H1 (cell line): Measurements from ENCODE around the gene ALPI. TPM values are rescaled to one million over a fixed set of nuclear protein-coding genes. Genes with fewer than 3 reads are reported as not detected.

Experiments used
- CTCF ChIA-PET: fragments of 300-600 bp; sonication (Branson Sonifier 250); formaldehyde crosslinking; loops from one replicate; lab custom pipeline; 2021; ENCODE audit not compliant: partially characterized antibody; lab: Charles Lee
- POLR2A ChIA-PET: fragments of 300-600 bp; sonication (Branson Sonifier 250); formaldehyde crosslinking; loops from one replicate; lab custom pipeline; 2021; ENCODE audit warnings: inconsistent platforms; ENCODE audit not compliant: partially characterized antibody; lab: Charles Lee
- DNase-seq, 2 experiments: peaks; one replicate each; pipeline versions ENCODE4 v3.0.0 to v3.0.0-alpha.2; 2010 to 2022; ENCODE audit warnings: low spot score in 2 of 2, low read depth in 1 of 2, mixed read lengths in 1 of 2
- FAIRE-seq: peaks from 2 replicates; lab custom pipeline; 2011; peaks lifted over from hg19 to GRCh38; lab: Jason Lieb, UNC
- H2AFZ ChIP-seq: 2 replicates; pipeline ENCODE4 v1.8.1; 2012; ENCODE audit warnings: low read length, inconsistent platforms
- H2AK5ac ChIP-seq: 2 replicates; pipeline ENCODE4 v1.6.1; 2013; ENCODE audit warnings: low read depth, low read length
- H2BK120ac ChIP-seq: replicated peaks from 2 replicates; pipeline ENCODE3; 2013; ENCODE audit warnings: low read depth, low read length, inconsistent platforms
- H2BK12ac ChIP-seq: 2 replicates; pipeline ENCODE4 v1.6.1; 2013; ENCODE audit warnings: low read depth, low read length
- H2BK15ac ChIP-seq: 2 replicates; pipeline ENCODE4 v1.6.1; 2013; ENCODE audit warnings: low read length
- H2BK20ac ChIP-seq: 2 replicates; pipeline ENCODE4 v1.6.1; 2013; ENCODE audit warnings: low read length
- H2BK5ac ChIP-seq: 2 replicates; pipeline ENCODE4 v1.6.1; 2013; ENCODE audit warnings: low read depth, low read length
- H3K14ac ChIP-seq: 2 replicates; pipeline ENCODE4 v1.6.1; 2013; ENCODE audit warnings: inconsistent platforms; ENCODE audit not compliant: insufficient read length
- H3K18ac ChIP-seq: 2 replicates; pipeline ENCODE4 v1.6.1; 2013; ENCODE audit warnings: low read length; ENCODE audit errors: extremely low read depth
- H3K23ac ChIP-seq: 2 replicates; pipeline ENCODE4 v1.6.1; 2013; ENCODE audit warnings: inconsistent platforms; ENCODE audit not compliant: insufficient read length
- H3K23me2 ChIP-seq: 2 replicates; pipeline ENCODE4 v1.6.1; 2013; ENCODE audit warnings: low read depth, low read length
- H3K27ac ChIP-seq: 2 replicates; pipeline ENCODE4 v1.6.1; 2011; ENCODE audit warnings: low read depth, low read length, inconsistent platforms
- H3K27me3 ChIP-seq, 4 experiments: replicated peaks in 1 of 4; 1 replicate in 1 of 4; 2 replicates in 3 of 4; pipeline versions ENCODE4 v1.6.1 to v1.8.1; 2011 to 2013; ENCODE audit warnings: low read length in 3 of 4, mild to moderate bottlenecking in 3 of 4, inconsistent platforms in 2 of 4, mixed read lengths in 2 of 4, moderate library complexity in 1 of 4; ENCODE audit not compliant: control insufficient read depth in 3 of 4, insufficient read depth in 3 of 4; ENCODE audit errors: extremely low read depth in 1 of 4
- H3K36me3 ChIP-seq, 4 experiments: 2 replicates each; pipeline versions ENCODE4 v1.6.1 to v1.8.1; 2011 to 2013; ENCODE audit warnings: mild to moderate bottlenecking in 4 of 4, low read length in 3 of 4, moderate library complexity in 2 of 4, control low read depth in 1 of 4, inconsistent platforms in 1 of 4; ENCODE audit not compliant: insufficient read depth in 4 of 4, control insufficient read depth in 2 of 4
- H3K4ac ChIP-seq: replicated peaks from 2 replicates; pipeline ENCODE3; 2013; ENCODE audit warnings: low read length, low read depth, mixed read lengths, inconsistent platforms; ENCODE audit not compliant: insufficient read length
- H3K4me1 ChIP-seq, 4 experiments: replicated peaks in 1 of 4; 1 replicate in 1 of 4; 2 replicates in 3 of 4; pipeline versions ENCODE4 v1.6.1 to v1.8.1; 2011 to 2013; ENCODE audit warnings: low read length in 3 of 4, inconsistent platforms in 2 of 4, mixed read lengths in 1 of 4; ENCODE audit not compliant: insufficient read depth in 4 of 4, control insufficient read depth in 3 of 4
- H3K4me2 ChIP-seq, 2 experiments: 2 replicates each; pipeline versions ENCODE4 v1.6.1 to v1.8.1; 2011 to 2013; ENCODE audit warnings: low read depth in 2 of 2, low read length in 2 of 2, control low read depth in 1 of 2, inconsistent platforms in 1 of 2, mild to moderate bottlenecking in 1 of 2; ENCODE audit not compliant: insufficient read depth in 1 of 2
- H3K4me3 ChIP-seq, 4 experiments: fragments of 200-600, 300-600 bp in 1 of 4; sonication (generic), shearing (Covaris generic), sonication (Bioruptor Twin) in 1 of 4; 2 replicates each; pipeline versions ENCODE4 v1.5.1 to v1.8.1; 2011 to 2016; ENCODE audit warnings: low read length in 4 of 4, low read depth in 3 of 4, control low read depth in 2 of 4, inconsistent platforms in 2 of 4, mild to moderate bottlenecking in 2 of 4, mixed read lengths in 1 of 4, moderate library complexity in 1 of 4; ENCODE audit not compliant: insufficient read depth in 2 of 4; ENCODE audit errors: extremely low read depth in 1 of 4
- H3K56ac ChIP-seq: replicated peaks from 2 replicates; pipeline ENCODE3; 2013; ENCODE audit warnings: low read depth, mild to moderate bottlenecking, mixed read lengths, low read length, inconsistent platforms; ENCODE audit not compliant: insufficient read length
- H3K79me1 ChIP-seq: 2 replicates; pipeline ENCODE4 v1.6.1; 2013; ENCODE audit warnings: low read depth, low read length, control low read depth
- H3K79me2 ChIP-seq, 2 experiments: 2 replicates each; pipeline versions ENCODE4 v1.6.1 to v1.8.1; 2012 to 2013; ENCODE audit warnings: low read length in 2 of 2, mild to moderate bottlenecking in 2 of 2, inconsistent platforms in 1 of 2; ENCODE audit not compliant: insufficient read depth in 2 of 2, control insufficient read depth in 1 of 2
- H3K9ac ChIP-seq, 4 experiments: replicated peaks in 1 of 4; 1 replicate in 1 of 4; 2 replicates in 3 of 4; pipeline versions ENCODE4 v1.6.1 to v1.8.1; 2011 to 2013; ENCODE audit warnings: low read depth in 3 of 4, low read length in 3 of 4, control low read depth in 2 of 4, mild to moderate bottlenecking in 2 of 4, moderate library complexity in 2 of 4, inconsistent platforms in 1 of 4; ENCODE audit errors: extremely low read depth in 1 of 4
- H3K9me3 ChIP-seq, 2 experiments: 2 replicates each; pipeline versions ENCODE4 v1.6.1 to v1.8.1; 2012 to 2013; ENCODE audit warnings: mild to moderate bottlenecking in 2 of 2, moderate library complexity in 2 of 2, control low read depth in 1 of 2, inconsistent platforms in 1 of 2, low read depth in 1 of 2, low read length in 1 of 2, mixed read lengths in 1 of 2; ENCODE audit not compliant: insufficient read depth in 2 of 2
- H4K20me1 ChIP-seq, 2 experiments: replicated peaks in 1 of 2; 2 replicates each; pipeline versions ENCODE3 to v1.8.1; 2011 to 2013; ENCODE audit warnings: inconsistent platforms in 2 of 2, low read length in 2 of 2, mild to moderate bottlenecking in 1 of 2; ENCODE audit not compliant: insufficient read depth in 2 of 2, control insufficient read depth in 1 of 2
- H4K5ac ChIP-seq: 2 replicates; pipeline ENCODE4 v1.6.1; 2013; ENCODE audit warnings: low read length, low read depth, mixed read lengths, inconsistent platforms; ENCODE audit not compliant: insufficient read length
- H4K8ac ChIP-seq: 2 replicates; pipeline ENCODE4 v1.8.0; 2013; ENCODE audit warnings: mild to moderate bottlenecking, moderate library complexity, low read length, inconsistent platforms; ENCODE audit not compliant: insufficient read depth; ENCODE audit errors: extremely low read depth
- H4K91ac ChIP-seq: replicated peaks from 2 replicates; pipeline ENCODE3; 2013; ENCODE audit warnings: low read length, mixed read lengths, inconsistent platforms; ENCODE audit not compliant: insufficient read length
- BCL11A ChIP-seq, 2 experiments: IDR thresholded peaks; one replicate each; pipeline ENCODE4 v1.6.1; 2011; ENCODE audit warnings: low read depth in 2 of 2, low read length in 2 of 2, mild to moderate bottlenecking in 2 of 2
- TAF7 ChIP-seq: optimal IDR thresholded peaks from 2 replicates; pipeline ENCODE3; 2011; ENCODE audit warnings: low read depth, mild to moderate bottlenecking, inconsistent platforms, low read length, moderate library complexity, borderline replicate concordance
- WGBS, 2 experiments: shearing (Covaris generic) in 1 of 2; methylation state at CpG; one replicate each; pipeline versions ENCODE4 v1.1.6 to v1.1.7; 2013 to 2015; ENCODE audit warnings: low lambda C conversion rate in 2 of 2, mixed read lengths in 2 of 2, inconsistent platforms in 1 of 2, low coverage in 1 of 2, missing lambda C conversion rate in 1 of 2; ENCODE audit not compliant: insufficient replicate concordance in 2 of 2, insufficient coverage in 1 of 2, insufficient read length in 1 of 2; ENCODE audit errors: extremely low coverage in 1 of 2, missing lambda C conversion rate in 1 of 2; 5-methylcytosine and 5-hydroxymethylcytosine counted together
- polyA plus RNA-seq, 7 experiments: library from polyadenylated mRNA; depleted of rRNA in 3 of 7; stranded (reverse) in 5 of 7; unstranded in 2 of 7; fragments of >200 nt in 5 of 7; fragments of 200-250 nt in 2 of 7; gene quantifications; 1 replicate in 5 of 7; 2 replicates in 1 of 7; 4 replicates in 1 of 7; pipeline versions ENCODE4 v1.2.1 to v1.2.3, GENCODE V29; 2011 to 2013; ENCODE audit warnings: missing spikeins in 2 of 7, mixed read lengths in 2 of 7
- total RNA-seq: library from RNA; stranded (reverse); fragmentation: NEBNext Ultra II Directional; extraction: Animal tissue kit (Norgen Biotek cat#: 25700); gene quantifications from 2 replicates; pipeline ENCODE4 v1.2.1, GENCODE V29; 2021

The ALPI gene
- total and polyA plus RNA-seq, 2 of the 8 experiments (the other 6 are each of a cell fraction or from before 2014, with no cell fraction given), result not detected

- Histone ChIP-seq H3K18ac (no peak overlapping the region), H2BK15ac (no peak overlapping the region), H3K36me3 (no peaks in the 10 kb centered on the region), H3K27me3 (no peaks in the 10 kb centered on the region; a peak in 1 of 7 replicates), H3K9ac (no peak overlapping the region), H3K79me1 (no peaks in the 10 kb centered on the region), H4K20me1 (no peaks in the 10 kb centered on the region), H3K4me3 (no peak overlapping the region), H3K4me2 (no peak overlapping the region), H3K56ac (no peak overlapping the region), H3K27ac (no peak overlapping the region), H2BK5ac (no peak overlapping the region), H4K8ac (no peak overlapping the region), H2BK120ac (no peak overlapping the region), H3K23me2 (no peaks in the 10 kb centered on the region), H3K79me2 (no peaks in the 10 kb centered on the region), H3K14ac (no peak overlapping the region), H3K4me1 (no peaks in the 10 kb centered on the region; a peak in 1 of 7 replicates), H3K4ac (no peak overlapping the region), H4K91ac (no peak overlapping the region), H3K9me3 (no peaks in the 10 kb centered on the region), H2AK5ac (no peak overlapping the region), H2BK12ac (no peak overlapping the region), H3K23ac (no peak overlapping the region), H2AFZ (no peak overlapping the region), H4K5ac (no peak overlapping the region), H2BK20ac (no peak overlapping the region)
- POLR2A ChIA-PET, result interaction anchor here (1.6 kb wide), 1 partner anchor 10 kb away, joined by 4 read pairs; no protein-coding TSS in a partner anchor
- CTCF ChIA-PET, result interaction anchor here (0.7 to 6.2 kb wide), 16 partner anchors 9 to 132 kb away, joined by 3 to 66 read pairs (median 4); partner anchors contain the start of gene PRSS56
- WGBS, 2 experiments, result 81% methylated on average over 6 of the region's 6 CpGs; no CpG with 5 or more reads in 1 of the 2 experiments
- DNase-seq, result no peak
- no peak for FAIRE-seq
- no peak for TF ChIP-seq BCL11A (IDR thresholded peaks at IDR 0.05; ENCODE audit: low read depth in 2 of 2, low read length in 2 of 2)
- no peak for TF ChIP-seq TAF7
These were observed 17.5 kb downstream of the ALPI start for GRCh38 chr2:232473467-232473890.
